Measurements from ENCODE around the gene RNF167.
A peak's percentile ranks its signal among the peaks of the same experiment; 100 is the strongest.

The RNF167 gene

GRCh38 chr17:4953451-4953961 lies 13.4 kb downstream of the RNF167 start:
- DNase-seq (ENCODE audit: low spot score): no peak

DNA sequence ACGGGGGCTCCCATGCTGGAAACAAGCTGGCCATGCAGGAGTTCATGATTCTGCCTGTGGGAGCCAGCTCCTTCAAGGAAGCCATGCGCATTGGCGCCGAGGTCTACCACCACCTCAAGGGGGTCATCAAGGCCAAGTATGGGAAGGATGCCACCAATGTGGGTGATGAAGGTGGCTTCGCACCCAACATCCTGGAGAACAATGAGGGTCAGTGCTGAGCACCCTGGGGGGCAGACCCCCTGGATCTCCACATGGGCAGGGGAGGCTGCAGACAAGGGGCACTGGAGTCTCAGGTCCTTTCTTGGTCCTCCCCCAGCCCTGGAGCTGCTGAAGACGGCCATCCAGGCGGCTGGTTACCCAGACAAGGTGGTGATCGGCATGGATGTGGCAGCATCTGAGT lies 15.0 kb downstream of the RNF167 start:
- DNase-seq (ENCODE audit: low spot score): no peak

GRCh38 chr17:4956493-4957061 lies 16.5 kb downstream of the RNF167 start:
- no peak for DNase-seq (ENCODE audit: low spot score)

- no peak for DNase-seq (ENCODE audit: low spot score)
Measured at GRCh38 chr17:4958102-4958501, 18.0 kb downstream of the RNF167 start.

DNA sequence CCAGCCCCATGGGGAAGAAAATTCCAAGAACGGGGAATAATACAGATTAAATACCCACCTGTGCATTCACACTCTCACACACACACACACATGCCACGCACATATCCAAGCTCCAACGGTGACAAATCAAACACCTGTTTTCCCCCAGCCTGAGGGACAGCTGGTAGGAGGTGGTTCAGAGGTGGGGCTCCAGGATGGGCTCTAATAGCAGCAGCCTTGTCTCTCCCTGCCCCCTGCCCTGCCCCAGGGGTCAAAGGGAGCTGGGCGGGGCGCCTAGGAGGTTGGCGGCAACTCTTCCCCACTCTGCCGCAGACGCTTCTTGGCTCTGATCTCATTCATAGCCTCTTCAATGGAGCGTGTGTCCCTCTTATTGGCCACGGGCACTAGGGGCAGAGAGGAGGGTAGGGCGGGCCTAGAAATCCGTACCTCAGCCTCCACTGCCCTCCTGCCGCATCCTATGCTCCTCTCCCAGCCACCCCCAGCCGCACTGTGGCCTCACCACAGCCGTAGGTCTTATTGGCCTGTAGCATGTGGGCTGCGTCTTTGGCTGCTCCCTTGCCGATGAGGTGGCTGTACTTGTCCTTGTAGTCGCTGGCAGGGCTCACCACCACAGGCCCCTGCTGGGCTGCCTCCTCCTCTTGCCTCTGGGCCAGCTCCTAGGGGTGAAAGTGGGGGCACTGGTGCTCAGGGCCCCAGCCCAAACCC lies 19.3 kb downstream of the RNF167 start:
- no peak for DNase-seq (ENCODE audit: low spot score)

DNA sequence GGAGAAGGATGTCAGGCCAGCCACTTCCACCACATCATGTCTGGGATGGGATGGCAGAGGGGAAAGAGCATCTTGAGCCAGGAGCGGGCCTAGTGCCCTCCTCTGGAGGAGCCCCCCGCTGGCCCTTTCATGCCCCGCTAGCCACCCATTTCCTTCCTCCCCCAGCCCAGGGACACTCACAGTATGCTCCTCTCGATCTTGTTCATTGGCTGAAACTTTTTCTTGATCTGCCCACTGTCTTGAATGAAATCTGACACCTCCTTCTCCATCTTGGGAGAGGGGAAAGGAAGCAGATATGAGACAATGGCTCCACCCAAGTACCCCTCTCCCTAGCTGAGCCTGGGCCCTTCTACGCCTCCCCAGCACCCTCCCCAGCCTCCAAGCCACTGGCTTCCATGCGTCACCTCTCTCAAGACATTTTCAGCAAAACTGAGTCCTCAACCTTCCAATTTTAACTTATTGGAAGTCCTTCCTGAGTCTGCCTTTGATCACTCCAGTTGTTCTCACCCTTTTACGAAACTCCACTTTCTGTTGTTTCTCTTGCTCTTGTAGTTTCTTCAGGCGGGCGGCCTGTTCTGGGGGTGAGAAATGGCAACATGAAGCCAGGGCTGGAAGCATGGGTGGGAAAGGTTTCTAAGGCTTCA lies 20.3 kb downstream of the RNF167 start:
- DNase-seq (ENCODE audit: low spot score): no peak

DNA sequence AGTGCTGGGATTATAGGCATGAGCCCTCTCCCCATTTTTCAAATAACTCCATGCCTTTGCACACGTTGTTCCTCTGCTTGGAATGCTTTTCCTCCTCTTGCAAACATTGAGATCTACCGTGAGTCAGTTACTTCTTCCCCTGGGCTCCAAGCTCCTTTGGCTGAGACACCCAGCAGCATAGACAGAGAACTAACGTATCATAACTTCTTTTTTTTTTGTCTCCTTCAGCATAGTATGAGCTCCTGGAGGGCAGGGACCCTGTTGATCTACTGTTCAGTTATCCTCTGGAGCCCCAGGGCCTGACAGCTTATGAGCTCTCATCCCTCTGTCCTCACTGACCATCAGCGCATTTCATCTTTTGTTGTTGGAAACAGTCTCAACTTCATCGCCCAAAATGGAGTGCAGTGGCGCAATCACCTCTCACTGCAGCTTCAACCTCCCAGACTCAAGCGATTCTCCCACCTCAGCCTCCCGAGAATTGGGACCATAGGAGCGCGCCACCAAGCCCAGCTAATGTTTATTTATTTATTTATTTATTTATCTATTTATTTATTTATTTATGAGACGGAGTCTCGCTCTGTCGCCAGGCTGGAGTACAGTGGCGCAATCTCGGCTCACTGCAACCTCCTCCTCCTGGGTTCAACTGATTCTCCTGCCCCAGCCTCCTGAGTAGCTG lies 25.4 kb downstream of the RNF167 start:
- no peak for DNase-seq (ENCODE audit: low spot score)

- DNase-seq (ENCODE audit: low spot score): peak; percentile 100
Measured at GRCh38 chr17:4966844-4967538, 26.9 kb downstream of the RNF167 start.

GRCh38 chr17:4967539-4968485 lies 27.7 kb downstream of the RNF167 start, which contains the start of gene SPAG7:
SPAG7 (minus strand) TSS chr17:4967817; CDS start chr17:4967804, 13 bp downstream.
- peak; percentile 97 for DNase-seq (ENCODE audit: low spot score)

DNA sequence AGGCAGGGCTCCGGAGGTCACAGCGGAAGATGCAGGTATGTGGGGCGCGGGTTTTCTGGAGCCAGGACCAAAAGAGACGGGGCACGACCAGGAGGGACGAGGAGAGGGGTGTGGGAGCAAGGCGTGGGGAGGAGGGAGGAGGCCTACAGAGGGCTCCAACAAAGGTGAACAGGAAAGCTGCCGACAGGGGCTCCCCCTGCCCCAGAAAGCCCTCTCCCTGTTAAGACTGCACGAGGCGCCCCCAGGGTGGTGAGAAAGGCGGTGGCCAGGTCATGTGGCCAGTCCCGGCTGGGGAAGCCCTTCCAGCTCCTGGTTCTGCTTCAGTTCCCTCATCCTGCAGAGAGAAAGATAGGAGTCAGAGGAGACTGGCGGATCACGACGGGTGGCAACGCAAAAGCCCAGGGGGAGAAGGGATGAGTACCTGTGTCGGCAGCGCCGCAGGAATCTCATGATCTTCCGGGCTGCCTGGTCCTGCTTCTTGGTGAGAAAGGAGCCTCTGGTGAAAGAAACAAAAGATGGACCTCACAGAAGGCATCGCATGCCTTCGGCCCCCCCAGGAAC lies 28.5 kb downstream of the RNF167 start:
- DNase-seq (ENCODE audit: low spot score): no peak

DNA sequence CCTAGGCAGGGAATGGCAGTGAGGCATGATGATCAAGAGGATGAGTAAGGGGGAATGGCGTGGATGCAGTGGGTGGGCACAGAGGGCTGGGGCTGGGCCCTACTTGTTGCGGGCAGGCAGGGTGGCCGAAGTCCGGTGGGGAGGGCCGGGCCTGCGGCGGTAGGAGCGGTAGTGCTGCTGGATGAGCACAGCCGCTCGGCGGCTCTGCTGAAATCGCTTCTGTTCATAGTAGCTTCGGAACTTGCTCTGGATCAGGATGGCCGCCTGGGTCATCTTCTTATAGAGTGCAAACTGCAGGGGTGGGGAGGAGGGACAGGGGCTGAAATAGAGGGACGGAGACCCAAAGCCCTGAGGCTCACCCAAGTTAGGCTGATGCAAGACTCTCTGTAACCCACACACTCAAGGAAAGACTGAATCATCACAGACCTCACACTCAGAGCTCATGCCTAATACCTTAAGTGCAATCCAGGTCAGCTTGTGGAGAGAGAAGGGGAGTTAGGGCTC lies 29.0 kb downstream of the RNF167 start:
- DNase-seq (ENCODE audit: low spot score): peak; percentile 45

- DNase-seq (ENCODE audit: low spot score): no peak
Measured at GRCh38 chr17:4969551-4970173, 29.6 kb downstream of the RNF167 start.

GRCh38 chr17:4970273-4970672 lies 30.2 kb downstream of the RNF167 start:
- DNase-seq (ENCODE audit: low spot score): no peak

DNA sequence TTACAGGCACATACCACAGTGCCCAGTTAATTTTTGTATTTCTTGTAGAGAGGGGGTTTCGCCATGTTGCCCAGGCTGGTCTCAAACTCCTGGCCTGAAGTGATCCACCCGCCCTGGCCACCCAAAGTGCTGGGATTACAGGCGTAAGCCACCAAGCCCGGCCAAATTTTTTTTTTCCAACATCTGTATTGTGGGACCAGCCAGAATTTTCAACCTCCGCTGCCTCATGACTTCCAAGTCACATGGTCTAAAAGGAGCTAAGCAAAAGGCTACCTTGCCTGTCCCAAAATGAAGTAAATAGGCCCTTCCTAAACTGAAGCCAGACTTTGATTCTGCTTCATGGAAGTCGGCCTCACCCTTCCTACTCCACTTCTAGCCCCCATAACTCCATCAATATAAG lies 31.8 kb downstream of the RNF167 start:
- no peak for DNase-seq (ENCODE audit: low spot score)

DNA sequence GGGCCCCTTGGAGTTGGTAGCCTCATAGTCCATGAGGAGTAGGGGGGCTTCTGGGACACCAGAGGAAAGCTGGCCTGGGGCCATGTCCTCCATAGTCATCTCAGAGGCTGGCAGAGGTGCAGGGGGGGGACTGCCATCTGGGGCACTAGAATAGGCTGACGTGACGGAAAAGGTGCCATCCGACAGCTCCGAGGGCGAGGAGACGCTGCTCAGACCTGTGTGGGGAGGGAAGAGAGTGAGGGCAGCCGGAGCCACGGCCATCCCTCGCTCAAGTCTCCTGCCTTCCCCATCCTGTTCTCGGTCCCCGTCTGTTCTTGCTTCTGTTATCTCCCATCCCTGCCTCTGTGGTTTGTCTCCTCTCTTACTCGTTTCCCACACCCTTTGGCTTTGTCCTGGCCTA lies 32.3 kb downstream of the RNF167 start:
- DNase-seq (ENCODE audit: low spot score): no peak

DNA sequence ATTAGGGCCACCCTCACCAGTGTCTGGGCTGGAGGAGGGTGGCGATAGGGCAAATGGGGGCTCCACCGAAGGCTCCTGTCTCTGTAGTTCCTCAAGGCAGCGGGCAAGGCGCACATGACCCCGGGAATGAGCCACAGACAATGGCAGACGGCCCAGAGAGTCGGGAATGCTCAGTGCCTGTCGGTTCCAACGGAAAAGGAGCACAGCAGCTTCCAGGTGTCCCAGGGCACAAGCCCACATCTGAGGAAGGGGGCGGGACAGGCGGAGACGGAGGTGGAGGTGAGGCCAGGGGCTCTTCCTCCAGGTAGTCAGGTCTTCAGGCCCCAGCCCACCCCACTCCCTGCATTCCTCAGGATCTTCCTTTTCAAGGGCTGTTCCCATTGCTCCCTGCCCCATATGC lies 32.7 kb downstream of the RNF167 start:
- no peak for DNase-seq (ENCODE audit: low spot score)

DNA sequence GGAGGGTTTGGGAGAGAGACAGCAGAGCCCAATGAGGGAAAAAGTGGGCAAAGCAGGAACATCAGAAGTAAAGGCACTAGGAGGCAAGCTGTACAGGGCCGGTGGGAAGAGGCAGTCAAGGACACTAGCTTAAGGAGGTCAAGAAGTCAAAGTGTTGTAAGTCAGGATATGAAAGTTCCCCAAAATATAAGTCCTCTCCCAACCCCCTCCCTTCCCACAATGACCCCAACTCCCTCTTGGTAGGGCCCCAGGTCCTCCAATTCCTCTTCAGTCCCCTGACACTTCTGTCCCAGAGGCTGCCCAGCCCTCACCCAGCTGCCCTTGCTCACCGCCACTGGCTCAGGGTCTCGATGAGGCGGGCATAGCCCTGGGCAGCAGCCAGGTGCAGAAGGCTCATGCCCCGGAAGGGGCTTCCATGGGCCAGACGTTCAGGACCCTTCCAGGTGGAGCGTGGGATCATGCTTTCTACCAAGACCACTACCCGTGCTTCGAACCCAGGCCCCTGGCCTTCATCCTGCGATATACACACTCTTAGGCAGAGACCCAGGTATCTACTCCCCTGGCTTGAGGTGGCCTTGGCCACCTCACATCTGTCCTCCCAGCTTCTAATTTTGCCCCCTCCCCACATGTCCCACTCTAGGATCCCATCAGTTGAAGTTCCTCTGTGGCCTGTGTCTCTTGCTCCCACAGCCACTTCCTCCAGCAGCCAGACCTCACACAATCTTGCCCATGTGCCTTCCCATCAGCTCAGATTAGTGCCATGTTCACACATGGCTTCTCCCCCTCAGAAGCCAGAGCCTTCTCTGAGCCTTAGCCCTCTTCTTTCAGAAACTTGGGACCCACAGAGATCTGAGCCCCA lies 33.4 kb downstream of the RNF167 start:
- DNase-seq (ENCODE audit: low spot score): no peak

GRCh38 chr17:4974115-4974670 lies 34.1 kb downstream of the RNF167 start:
- no peak for DNase-seq (ENCODE audit: low spot score)

GRCh38 chr17:4978726-4979125 lies 38.7 kb downstream of the RNF167 start:
- no peak for DNase-seq (ENCODE audit: low spot score)

Data from putamen (tissue), 1 donor.